Keratinocyte (primary cell): ENCODE results near the gene ATIC. TPM values are rescaled to one million over a fixed set of nuclear protein-coding genes. Genes with fewer than 3 reads are reported as not detected.

Source experiments
- DNase-seq: peaks from one replicate; pipeline ENCODE4 v3.0.0-alpha.2; 2011; ENCODE audit warnings: low read depth, missing footprints, low spot score
- FAIRE-seq: peaks from 2 replicates; lab custom pipeline; 2011; peaks lifted over from hg19 to GRCh38; lab: Jason Lieb, UNC
- H2AFZ ChIP-seq: 2 replicates; pipeline ENCODE4 v1.6.0; 2012; ENCODE audit warnings: low read length, control low read depth, inconsistent platforms; ENCODE audit not compliant: control insufficient read depth
- H3K27ac ChIP-seq: 2 replicates; pipeline ENCODE4 v1.5.1; 2011; ENCODE audit warnings: low read length; ENCODE audit not compliant: control insufficient read depth, insufficient read depth
- H3K27me3 ChIP-seq: 3 replicates; pipeline ENCODE4 v1.6.0; 2011; ENCODE audit warnings: low read length; ENCODE audit not compliant: control insufficient read depth, insufficient read depth; ENCODE audit errors: extremely low read depth
- H3K36me3 ChIP-seq, 2 experiments: 2 replicates in 1 of 2; 3 replicates in 1 of 2; pipeline ENCODE4 v1.5.1; 2011; ENCODE audit warnings: low read length in 2 of 2, mild to moderate bottlenecking in 1 of 2; ENCODE audit not compliant: control insufficient read depth in 2 of 2, insufficient read depth in 2 of 2; ENCODE audit errors: extremely low read depth in 1 of 2
- H3K4me1 ChIP-seq: 3 replicates; pipeline ENCODE4 v1.5.1; 2011; ENCODE audit warnings: low read length; ENCODE audit not compliant: control insufficient read depth, insufficient read depth; ENCODE audit errors: extremely low read depth
- H3K4me2 ChIP-seq: 3 replicates; pipeline ENCODE4 v1.6.0; 2011; ENCODE audit warnings: low read depth, low read length; ENCODE audit not compliant: control insufficient read depth, insufficient read depth; ENCODE audit errors: extremely low read depth
- H3K4me3 ChIP-seq, 3 experiments: fragments of 200-600 bp in 1 of 3; sonication (generic) in 1 of 3; 2 replicates in 2 of 3; 3 replicates in 1 of 3; pipeline ENCODE4 v1.5.1; 2011 to 2016; ENCODE audit warnings: low read length in 3 of 3, mild to moderate bottlenecking in 3 of 3, control low read depth in 2 of 3, inconsistent platforms in 1 of 3, low read depth in 1 of 3, mixed read lengths in 1 of 3, mixed run types in 1 of 3, moderate library complexity in 1 of 3; ENCODE audit not compliant: control insufficient read depth in 2 of 3, insufficient read depth in 2 of 3; ENCODE audit errors: extremely low read depth in 1 of 3
- H3K79me2 ChIP-seq: 2 replicates; pipeline ENCODE4 v1.6.0; 2012; ENCODE audit warnings: low read length; ENCODE audit not compliant: control insufficient read depth, insufficient read depth
- H3K9ac ChIP-seq: 3 replicates; pipeline ENCODE4 v1.6.0; 2011; ENCODE audit warnings: low read length; ENCODE audit not compliant: control insufficient read depth, insufficient read depth; ENCODE audit errors: extremely low read depth
- H3K9me1 ChIP-seq: 3 replicates; pipeline ENCODE4 v1.6.0; 2011; ENCODE audit warnings: low read length; ENCODE audit not compliant: control insufficient read depth, insufficient read depth; ENCODE audit errors: extremely low read depth
- H3K9me3 ChIP-seq: 2 replicates; pipeline ENCODE4 v1.5.1; 2012; ENCODE audit warnings: low read depth, low read length; ENCODE audit not compliant: control insufficient read depth
- H4K20me1 ChIP-seq: 3 replicates; pipeline ENCODE4 v1.6.0; 2011; ENCODE audit warnings: low read length; ENCODE audit not compliant: control insufficient read depth, insufficient read depth; ENCODE audit errors: extremely low read depth
- EZH2 ChIP-seq: IDR thresholded peaks from one replicate; pipeline ENCODE4 v1.6.1; 2012; ENCODE audit warnings: inconsistent platforms, mild to moderate bottlenecking, low read length, moderate library complexity
- dilution Hi-C: fragments of 300-500 bp; cut with MboI; formaldehyde crosslinking; loops from one replicate; pipeline ENCODE4 v1.7.0; 2020; ENCODE audit warnings: low sequenced_read_pairs; ENCODE audit not compliant: extremely low pct_ligation_motif_present
- polyA plus RNA-seq, 5 experiments: library from polyadenylated mRNA; depleted of rRNA in 3 of 5; stranded (reverse) in 3 of 5; stranded (forward) in 1 of 5; unstranded in 1 of 5; fragments of >200 nt; gene quantifications; 1 replicate in 1 of 5; 2 replicates in 3 of 5; 3 replicates in 1 of 5; pipeline versions ENCODE4 v1.2.1 to v1.2.3, GENCODE V29; 2011 to 2012; ENCODE audit warnings: missing spikeins in 2 of 5, low read depth in 1 of 5, low replicate concordance in 1 of 5
- TF ChIP-seq, protein P1 (sequence below), 3 experiments: IDR thresholded peaks in 1 of 3; conservative IDR thresholded peaks in 1 of 3; optimal IDR thresholded peaks in 1 of 3; 2 replicates in 2 of 3; 3 replicates in 1 of 3; pipeline versions ENCODE3 to v1.5.1; 2011; ENCODE audit warnings: low read length in 3 of 3, mild to moderate bottlenecking in 3 of 3, moderate library complexity in 2 of 3, control low read depth in 1 of 3, inconsistent platforms in 1 of 3; ENCODE audit not compliant: insufficient read depth in 2 of 3; ENCODE audit errors: extremely low read depth in 1 of 3

ATIC gene
- polyA plus RNA-seq, 1 donor (not counting 4 experiments of a cell fraction or from before 2014, with no cell fraction given), result 110 TPM

DNA sequence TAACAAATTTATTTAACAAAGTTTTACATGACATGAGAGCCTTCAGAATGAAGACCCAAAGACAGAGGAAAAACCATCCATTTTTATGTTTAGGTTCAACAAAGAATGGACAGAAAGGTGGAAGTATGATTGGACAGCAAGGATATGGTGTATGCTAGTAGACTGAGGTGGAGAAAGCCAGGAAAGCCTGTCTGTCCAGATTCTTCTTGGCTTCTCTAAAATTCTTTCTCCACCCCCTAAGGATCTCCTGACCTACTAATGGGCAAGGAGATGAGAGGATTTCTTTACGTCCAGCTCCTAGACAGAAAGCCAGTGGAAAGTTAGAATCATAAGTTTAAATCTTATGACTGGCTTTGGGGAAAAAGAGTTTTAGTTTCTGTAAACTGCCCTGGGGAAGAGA is 3.0 kb downstream of the ATIC start:
- Histone ChIP-seq H3K4me2 (no peak overlapping the region), H2AFZ (no peak overlapping the region), H3K27me3 (no peaks in the 10 kb centered on the region), H3K79me2 (peaks cover 31% of the 10 kb centered on the region), H3K9me1 (no peaks in the 10 kb centered on the region), H3K9me3 (no peaks in the 10 kb centered on the region), H3K4me1 (peaks cover 10% of the 10 kb centered on the region), H3K9ac (no peak overlapping the region), H3K36me3 (peaks cover 1 to 11% of the 10 kb centered on the region in 2 experiments), H3K27ac (no peak overlapping the region), H3K4me3 (no peak overlapping the region), H4K20me1 (no peaks in the 10 kb centered on the region)
- TF ChIP-seq EZH2, result no peak
- TF ChIP-seq, protein P1, sequence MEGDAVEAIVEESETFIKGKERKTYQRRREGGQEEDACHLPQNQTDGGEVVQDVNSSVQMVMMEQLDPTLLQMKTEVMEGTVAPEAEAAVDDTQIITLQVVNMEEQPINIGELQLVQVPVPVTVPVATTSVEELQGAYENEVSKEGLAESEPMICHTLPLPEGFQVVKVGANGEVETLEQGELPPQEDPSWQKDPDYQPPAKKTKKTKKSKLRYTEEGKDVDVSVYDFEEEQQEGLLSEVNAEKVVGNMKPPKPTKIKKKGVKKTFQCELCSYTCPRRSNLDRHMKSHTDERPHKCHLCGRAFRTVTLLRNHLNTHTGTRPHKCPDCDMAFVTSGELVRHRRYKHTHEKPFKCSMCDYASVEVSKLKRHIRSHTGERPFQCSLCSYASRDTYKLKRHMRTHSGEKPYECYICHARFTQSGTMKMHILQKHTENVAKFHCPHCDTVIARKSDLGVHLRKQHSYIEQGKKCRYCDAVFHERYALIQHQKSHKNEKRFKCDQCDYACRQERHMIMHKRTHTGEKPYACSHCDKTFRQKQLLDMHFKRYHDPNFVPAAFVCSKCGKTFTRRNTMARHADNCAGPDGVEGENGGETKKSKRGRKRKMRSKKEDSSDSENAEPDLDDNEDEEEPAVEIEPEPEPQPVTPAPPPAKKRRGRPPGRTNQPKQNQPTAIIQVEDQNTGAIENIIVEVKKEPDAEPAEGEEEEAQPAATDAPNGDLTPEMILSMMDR (optimal IDR thresholded peaks at IDR 0.05 in 1 of 3, IDR thresholded peaks at IDR 0.05 in 1 of 3, conservative IDR thresholded peaks at IDR 0.05 in 1 of 3; ENCODE audit: extremely low read depth in 1 of 3, insufficient read depth in 2 of 3, low read length in 3 of 3), result no peak
- dilution Hi-C loops, result no loop called here
- DNase-seq, result no peak
- FAIRE-seq, result no peak

- H3K27ac ChIP-seq, result no peak overlapping the region
- H3K4me2 ChIP-seq, result no peak overlapping the region
- no peaks in the 10 kb centered on the region for H3K9me3 ChIP-seq
- no peak overlapping the region for H3K9ac ChIP-seq
- H3K4me1 ChIP-seq, result peaks cover 10% of the 10 kb centered on the region
- no peak for TF ChIP-seq EZH2
- TF ChIP-seq, protein P1 (optimal IDR thresholded peaks at IDR 0.05 in 1 of 3, IDR thresholded peaks at IDR 0.05 in 1 of 3, conservative IDR thresholded peaks at IDR 0.05 in 1 of 3; ENCODE audit: extremely low read depth in 1 of 3, insufficient read depth in 2 of 3, low read length in 3 of 3), result no peak
- H4K20me1 ChIP-seq, result no peaks in the 10 kb centered on the region
- no peaks in the 10 kb centered on the region for H3K9me1 ChIP-seq
- H3K36me3 ChIP-seq, result peaks cover 4 to 11% of the 10 kb centered on the region in 2 experiments
- FAIRE-seq, result no peak
- dilution Hi-C loops, result no loop called here
- DNase-seq, result no peak
- H2AFZ ChIP-seq, result no peak overlapping the region
- H3K4me3 ChIP-seq, result no peak overlapping the region
- H3K27me3 ChIP-seq, result no peaks in the 10 kb centered on the region
- H3K79me2 ChIP-seq, result peaks cover 31% of the 10 kb centered on the region
Observed at GRCh38 chr2:215315301-215315700, 3.4 kb downstream of the ATIC start.
